Calu3 (cell line): Measurements from ENCODE around the gene GSK3B. TPM values are rescaled to one million over a fixed set of nuclear protein-coding genes. Genes with fewer than 3 reads are reported as not detected.
"Not testable (repeated sequence)": the region's sequence is repeated elsewhere in the genome, so short reads cannot be mapped to it uniquely, and the experiment has no call there.

Experiments used
- BruUV-seq: library from RNA; stranded (reverse); fragments of 400-500 nt; replicated peaks from 2 replicates; lab custom pipeline; 2021; lab: Mats Ljungman, UMichigan
- CTCF ChIA-PET: fragments of 300-600 bp; sonication (Branson Sonifier 250); formaldehyde crosslinking; loops from one replicate; lab custom pipeline; 2022; ENCODE audit warnings: antibody characterized with exemption; lab: Charles Lee
- DNase-seq: peaks from one replicate; pipeline ENCODE4 v3.0.0; 2022
- H3K27ac Mint-ChIP-seq: one replicate; pipeline ENCODE4 v1.8.0; 2022; ENCODE audit warnings: mixed read lengths; ENCODE audit not compliant: unreplicated experiment
- H3K27me3 Mint-ChIP-seq: one replicate; pipeline ENCODE4 v1.8.0; 2022; ENCODE audit warnings: mixed read lengths; ENCODE audit not compliant: unreplicated experiment
- H3K36me3 Mint-ChIP-seq: one replicate; pipeline ENCODE4 v1.8.0; 2022; ENCODE audit warnings: mild to moderate bottlenecking, moderate library complexity, mixed read lengths; ENCODE audit not compliant: insufficient read depth, unreplicated experiment
- H3K4me1 Mint-ChIP-seq: one replicate; pipeline ENCODE4 v1.8.0; 2022; ENCODE audit warnings: mild to moderate bottlenecking, low read depth, mixed read lengths; ENCODE audit not compliant: unreplicated experiment
- H3K4me3 Mint-ChIP-seq: one replicate; pipeline ENCODE4 v1.8.0; 2022; ENCODE audit warnings: mild to moderate bottlenecking, low read depth, moderate library complexity, mixed read lengths; ENCODE audit not compliant: unreplicated experiment
- H3K9me3 Mint-ChIP-seq: one replicate; pipeline ENCODE4 v1.8.0; 2022; ENCODE audit warnings: low read depth, mixed read lengths; ENCODE audit not compliant: unreplicated experiment
- CTCF ChIP-seq: fragments of 200-600 bp; IDR thresholded peaks from one replicate; pipeline ENCODE4 v1.8.0; 2022; ENCODE audit warnings: antibody characterized with exemption; ENCODE audit not compliant: unreplicated experiment
- intact Hi-C: fragments of 100-400 bp; cut with micrococcal nuclease; formaldehyde crosslinking; loops from one replicate; pipeline ENCODE4 v1.10.0; 2022; ENCODE audit not compliant: unreplicated experiment
- total RNA-seq: library from RNA; stranded (reverse); gene quantifications from 2 replicates; pipeline ENCODE4 v1.2.3, GENCODE V29; 2022

GSK3B gene
- total RNA-seq, 1 experiment from 2014 or later, result 48.6 TPM

DNA sequence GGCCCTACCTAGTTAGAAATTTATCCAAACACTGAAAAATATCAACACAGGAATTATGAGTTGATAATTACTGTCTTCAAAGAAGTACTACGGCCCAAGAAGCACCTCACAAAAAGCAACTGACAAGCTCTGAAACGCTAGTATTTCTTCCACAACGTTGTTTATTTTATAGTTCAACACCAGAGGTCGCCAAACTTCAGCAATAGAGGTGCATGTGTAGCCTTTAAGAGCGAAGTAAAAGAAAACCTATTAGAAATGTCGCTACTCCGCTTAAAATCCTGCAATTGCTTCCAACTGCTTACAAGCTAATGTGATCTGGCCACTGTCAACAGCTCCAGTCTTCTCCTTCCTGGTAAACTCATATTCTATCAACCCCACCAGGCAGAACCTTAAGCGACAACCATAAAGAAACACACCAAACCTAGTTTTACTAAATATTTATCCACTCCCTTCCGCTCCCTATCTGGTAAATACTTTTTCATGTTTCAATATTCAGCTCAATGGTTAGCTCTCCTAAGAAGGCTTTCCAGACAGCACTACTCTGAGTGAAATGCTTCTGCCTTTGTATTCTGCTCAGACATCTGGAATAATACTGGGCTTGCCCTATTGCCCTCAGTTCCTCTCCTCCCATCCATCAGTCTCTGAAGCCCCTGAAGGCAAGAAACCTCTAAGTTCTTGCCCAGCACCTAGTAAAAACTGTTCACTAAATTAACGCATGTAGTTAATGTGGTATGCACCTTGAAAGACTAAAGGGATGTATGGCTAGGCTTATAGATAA is 202.1 kb downstream of the GSK3B start:
- Mint-ChIP-seq H3K27ac (no peak overlapping the region), H3K4me1 (peaks cover 17% of the 10 kb centered on the region), H3K36me3 (peaks cover 6% of the 10 kb centered on the region), H3K27me3 (no peaks in the 10 kb centered on the region), H3K4me3 (no peak overlapping the region), H3K9me3 (no peaks in the 10 kb centered on the region)
- CTCF ChIA-PET, result interaction anchor here (1.0 to 1.2 kb wide), 5 partner anchors 181 to 304 kb away, joined by 3 to 7 read pairs (median 3); partner anchors contain the start of gene GSK3B
- no TSS peak for BruUV-seq
- intact Hi-C loops, result loop anchor here (1.0 to 5.0 kb wide), 3 partner anchors 200 to 306 kb away; partner anchors contain the start of gene GSK3B
- peak; percentile 31 for TF ChIP-seq CTCF
- peak; percentile 60 for DNase-seq

- H3K4me3 Mint-ChIP-seq, BruUV-seq, CTCF ChIA-PET, DNase-seq, H3K9me3 Mint-ChIP-seq, H3K36me3 Mint-ChIP-seq, H3K27me3 Mint-ChIP-seq, H3K27ac Mint-ChIP-seq, intact Hi-C loops: not testable (repeated sequence)
- peaks cover 17% of the 10 kb centered on the region for H3K4me1 Mint-ChIP-seq
These were observed 205.6 kb downstream of the GSK3B start for GRCh38 chr3:119888681-119889080.

- BruUV-seq, result no TSS peak
- intact Hi-C loops, result no loop called here
- H3K4me3 Mint-ChIP-seq, result no peak overlapping the region
- no peak for TF ChIP-seq CTCF
- DNase-seq, result no peak
- H3K4me1 Mint-ChIP-seq, result peaks cover 9% of the 10 kb centered on the region
- H3K36me3 Mint-ChIP-seq, result no peaks in the 10 kb centered on the region
- no peaks in the 10 kb centered on the region for H3K27me3 Mint-ChIP-seq
- CTCF ChIA-PET, result no interaction called here
- no peaks in the 10 kb centered on the region for H3K9me3 Mint-ChIP-seq
- H3K27ac Mint-ChIP-seq, result no peak overlapping the region
These were observed 208.3 kb downstream of the GSK3B start for GRCh38 chr3:119885746-119886530.

DNA sequence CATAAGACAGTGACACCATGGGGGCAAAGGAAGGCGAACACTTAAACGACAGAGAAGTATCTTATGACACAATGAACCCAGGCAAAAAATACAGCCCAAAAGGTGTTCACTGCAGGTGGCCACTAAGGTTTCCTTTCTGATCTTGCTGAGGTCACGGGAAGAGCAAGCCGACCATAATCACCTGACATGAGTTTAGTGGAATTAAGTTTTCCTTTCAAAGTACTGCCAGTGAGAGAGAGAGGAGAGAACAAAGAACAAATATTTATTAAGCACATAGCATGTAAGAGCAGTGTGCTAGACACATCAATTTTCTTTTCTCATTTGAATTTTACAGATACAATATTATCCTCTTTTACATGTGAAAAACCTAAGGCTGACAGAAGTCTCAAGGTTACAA is 210.1 kb downstream of the GSK3B start:
- BruUV-seq, result no TSS peak
- DNase-seq, result no peak
- peaks cover 5% of the 10 kb centered on the region for H3K36me3 Mint-ChIP-seq
- H3K27me3 Mint-ChIP-seq, result no peaks in the 10 kb centered on the region
- H3K9me3 Mint-ChIP-seq, result no peaks in the 10 kb centered on the region
- CTCF ChIA-PET, result no interaction called here
- no peak overlapping the region for H3K4me3 Mint-ChIP-seq
- H3K4me1 Mint-ChIP-seq, result peaks cover 6% of the 10 kb centered on the region
- no peak for TF ChIP-seq CTCF
- intact Hi-C loops, result no loop called here
- H3K27ac Mint-ChIP-seq, result no peak overlapping the region
